PC-3 (cell line): ENCODE results near the gene TNFSF10.

Experiments used
- EZH2 ChIP-seq: fragments of 300-600 bp; sonication (generic); IDR thresholded peaks from one replicate; pipeline ENCODE4 v1.6.1; 2017; ENCODE audit warnings: antibody characterized with exemption, mild to moderate bottlenecking, low read length; ENCODE audit not compliant: unreplicated experiment
- TF ChIP-seq, protein P1 (sequence below): fragments of 300-600 bp; sonication (generic); conservative IDR thresholded peaks from 2 replicates; pipeline ENCODE4 v1.5.1; 2017; ENCODE audit warnings: antibody characterized with exemption, low read depth, mild to moderate bottlenecking, low read length

DNA sequence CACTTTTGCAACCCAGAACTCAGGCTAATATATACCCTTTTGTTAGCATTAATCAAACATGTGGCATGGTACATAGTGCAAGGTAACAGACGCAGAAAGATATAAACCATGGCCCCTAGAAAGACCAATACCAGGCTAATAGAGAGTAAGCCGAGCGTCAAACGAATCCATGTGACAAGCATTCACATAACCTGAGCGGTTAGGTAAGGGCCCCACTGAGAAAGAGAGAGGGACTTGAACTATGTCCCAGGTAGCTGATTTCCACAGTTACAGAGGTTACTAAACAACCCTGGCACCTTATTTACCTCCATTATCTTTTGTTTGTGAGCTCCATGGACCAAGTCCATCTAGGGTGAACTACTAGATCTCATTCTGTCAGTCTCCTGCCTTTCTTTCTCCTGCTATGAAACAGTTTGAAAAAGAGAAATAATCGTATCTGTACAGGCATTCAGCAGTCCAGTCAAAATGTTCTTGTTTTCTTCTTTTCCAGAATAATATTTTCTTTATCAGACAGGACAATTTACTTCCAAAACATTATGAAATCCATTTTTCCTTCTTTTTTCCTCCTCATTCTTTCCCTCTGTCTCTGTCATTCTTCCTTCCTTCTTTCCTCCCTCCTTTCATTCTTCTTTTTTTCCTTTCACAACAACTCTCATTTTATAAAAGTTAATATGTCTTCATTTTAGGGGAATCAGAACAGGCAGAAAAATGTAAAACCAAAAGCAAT, 30.5 kb upstream of the TNFSF10 start:
- TF ChIP-seq, protein P1, sequence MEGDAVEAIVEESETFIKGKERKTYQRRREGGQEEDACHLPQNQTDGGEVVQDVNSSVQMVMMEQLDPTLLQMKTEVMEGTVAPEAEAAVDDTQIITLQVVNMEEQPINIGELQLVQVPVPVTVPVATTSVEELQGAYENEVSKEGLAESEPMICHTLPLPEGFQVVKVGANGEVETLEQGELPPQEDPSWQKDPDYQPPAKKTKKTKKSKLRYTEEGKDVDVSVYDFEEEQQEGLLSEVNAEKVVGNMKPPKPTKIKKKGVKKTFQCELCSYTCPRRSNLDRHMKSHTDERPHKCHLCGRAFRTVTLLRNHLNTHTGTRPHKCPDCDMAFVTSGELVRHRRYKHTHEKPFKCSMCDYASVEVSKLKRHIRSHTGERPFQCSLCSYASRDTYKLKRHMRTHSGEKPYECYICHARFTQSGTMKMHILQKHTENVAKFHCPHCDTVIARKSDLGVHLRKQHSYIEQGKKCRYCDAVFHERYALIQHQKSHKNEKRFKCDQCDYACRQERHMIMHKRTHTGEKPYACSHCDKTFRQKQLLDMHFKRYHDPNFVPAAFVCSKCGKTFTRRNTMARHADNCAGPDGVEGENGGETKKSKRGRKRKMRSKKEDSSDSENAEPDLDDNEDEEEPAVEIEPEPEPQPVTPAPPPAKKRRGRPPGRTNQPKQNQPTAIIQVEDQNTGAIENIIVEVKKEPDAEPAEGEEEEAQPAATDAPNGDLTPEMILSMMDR: no peak
- TF ChIP-seq EZH2: no peak
